Measurements from ENCODE around the gene TULP1.

Gene TULP1

GRCh38 chr6:35454391-35455110, 58.1 kb downstream of the TULP1 start:
- DNase-seq (ENCODE audit: low spot score) = no peak
- Histone ChIP-seq H3K36me3 (ENCODE audit: low read depth) (peaks cover 53% of the 10 kb centered on the region), H3K27ac (ENCODE audit: poor library complexity, severe bottlenecking) (peak overlapping the region; percentile 47), H3K4me3 (ENCODE audit: severe bottlenecking) (no peak overlapping the region), H3K9me3 (ENCODE audit: severe bottlenecking) (no peaks in the 10 kb centered on the region), H3K27me3 (ENCODE audit: insufficient read depth, poor library complexity, severe bottlenecking) (no peaks in the 10 kb centered on the region), H3K4me1 (ENCODE audit: insufficient read depth, poor library complexity, severe bottlenecking) (peaks cover 13% of the 10 kb centered on the region)
- no peak for TF ChIP-seq CTCF (IDR thresholded peaks at IDR 0.05; ENCODE audit: poor library complexity, severe bottlenecking)
- no peak; the same call in 2 of the 3 replicates for ATAC-seq (ENCODE audit: low read depth)

GRCh38 chr6:35453236-35453635, 59.5 kb downstream of the TULP1 start:
- Histone ChIP-seq H3K9me3 (ENCODE audit: severe bottlenecking) (no peaks in the 10 kb centered on the region), H3K27me3 (ENCODE audit: insufficient read depth, poor library complexity, severe bottlenecking) (no peaks in the 10 kb centered on the region), H3K27ac (ENCODE audit: poor library complexity, severe bottlenecking) (peak overlapping the region; percentile 47), H3K36me3 (ENCODE audit: low read depth) (peaks cover 40% of the 10 kb centered on the region), H3K4me1 (ENCODE audit: insufficient read depth, poor library complexity, severe bottlenecking) (peaks cover 13% of the 10 kb centered on the region), H3K4me3 (ENCODE audit: severe bottlenecking) (peak overlapping the region; percentile 54)
- no peak for TF ChIP-seq CTCF (IDR thresholded peaks at IDR 0.05; ENCODE audit: poor library complexity, severe bottlenecking)
- ATAC-seq (ENCODE audit: low read depth) (no peak), DNase-seq (ENCODE audit: low spot score) (no peak)

- ATAC-seq (ENCODE audit: low read depth) (peak; percentile 69), DNase-seq (ENCODE audit: low spot score) (peak; percentile 92)
- Histone ChIP-seq H3K4me1 (ENCODE audit: insufficient read depth, poor library complexity, severe bottlenecking) (peaks cover 13% of the 10 kb centered on the region), H3K4me3 (ENCODE audit: severe bottlenecking) (peak within 1 kb of the TSS; percentile 54), H3K9me3 (ENCODE audit: severe bottlenecking) (no peaks in the 10 kb centered on the region), H3K27me3 (ENCODE audit: insufficient read depth, poor library complexity, severe bottlenecking) (no peaks in the 10 kb centered on the region), H3K27ac (ENCODE audit: poor library complexity, severe bottlenecking) (peak within 1 kb of the TSS; percentile 47), H3K36me3 (ENCODE audit: low read depth) (peaks cover 32% of the 10 kb centered on the region)
- TF ChIP-seq CTCF (IDR thresholded peaks at IDR 0.05; ENCODE audit: poor library complexity, severe bottlenecking) = no peak
These were observed 60.3 kb downstream of the TULP1 start, which contains the start of gene FANCE for GRCh38 chr6:35452183-35453090. FANCE (plus strand) TSS chr6:35452338; CDS start chr6:35452546, 208 bp downstream.

GRCh38 chr6:35451354-35452182, 61.1 kb downstream of the TULP1 start:
- Histone ChIP-seq H3K27ac (ENCODE audit: poor library complexity, severe bottlenecking) (peak overlapping the region; percentile 47), H3K36me3 (ENCODE audit: low read depth) (peaks cover 23% of the 10 kb centered on the region), H3K27me3 (ENCODE audit: insufficient read depth, poor library complexity, severe bottlenecking) (no peaks in the 10 kb centered on the region), H3K9me3 (ENCODE audit: severe bottlenecking) (no peaks in the 10 kb centered on the region), H3K4me1 (ENCODE audit: insufficient read depth, poor library complexity, severe bottlenecking) (peaks cover 13% of the 10 kb centered on the region), H3K4me3 (ENCODE audit: severe bottlenecking) (peak overlapping the region; percentile 54)
- no peak for TF ChIP-seq CTCF (IDR thresholded peaks at IDR 0.05; ENCODE audit: poor library complexity, severe bottlenecking)
- ATAC-seq (ENCODE audit: low read depth) (no peak), DNase-seq (ENCODE audit: low spot score) (no peak)
